Placental epithelial cell (primary cell): ENCODE results near the gene NRF1. TPM values are rescaled to one million over a fixed set of nuclear protein-coding genes. Genes with fewer than 3 reads are reported as not detected.

Source experiments
- small RNA-seq: library from RNA; depleted of rRNA; stranded (forward); fragments of <200 nt; gene quantifications from one replicate; pipeline ENCODE3, GENCODE V24; 2012
- total RNA-seq: library from RNA; depleted of rRNA; stranded (reverse); fragments of >200 nt; gene quantifications from 2 replicates; pipeline ENCODE4 v1.2.3, GENCODE V29; 2012

The NRF1 gene
- 11.8 and 13.7 TPM in 2 replicates for total RNA-seq

DNA sequence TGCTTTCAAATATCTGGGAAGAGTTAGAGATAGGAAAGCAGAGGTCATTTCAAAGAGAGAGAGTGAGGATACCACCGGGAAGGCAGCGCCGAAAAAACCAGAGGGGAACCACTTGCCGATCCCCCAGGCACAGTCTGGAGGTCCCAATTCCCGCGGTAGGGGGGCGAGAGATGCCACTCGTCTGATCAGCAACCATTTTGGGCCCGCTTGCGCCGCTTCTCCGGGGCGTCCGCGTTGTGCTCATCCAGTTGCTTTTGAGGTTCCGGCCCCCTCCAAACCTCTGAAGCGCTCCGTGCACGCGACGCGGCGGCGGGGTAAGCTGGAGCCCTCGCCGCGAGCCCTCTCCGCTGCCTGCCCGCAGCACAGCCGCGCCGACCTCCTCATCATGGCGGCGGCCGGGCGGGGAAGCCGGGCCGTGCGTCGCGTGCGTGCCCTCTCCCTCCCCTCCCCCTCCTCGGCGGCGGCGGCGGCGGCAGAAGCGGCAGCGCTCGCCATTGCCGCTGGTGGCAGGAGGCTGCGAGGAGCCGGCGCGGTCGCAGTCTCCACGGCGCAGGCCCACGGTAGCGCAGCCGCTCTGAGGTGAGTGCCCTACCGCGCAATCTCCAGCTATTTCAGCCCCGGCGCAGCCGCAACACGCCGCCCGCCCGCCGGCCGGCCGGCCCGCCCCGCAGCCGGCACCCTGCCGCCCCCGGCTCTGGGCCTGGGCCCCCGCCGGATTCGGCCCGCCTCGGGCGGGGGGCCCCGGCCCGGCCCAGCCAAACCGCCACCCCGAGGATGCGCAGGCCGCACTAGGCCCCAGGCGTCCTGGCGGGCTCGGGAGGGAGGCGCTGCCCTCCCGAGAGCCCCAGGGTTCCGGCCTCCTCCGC is at the start of gene NRF1:
TSS of gene NRF1 (plus strand) at position 475 of the 866 bp plus-strand sequence. CDS start 45,632 bp downstream, outside the sequence.

Small RNA genes within 50 kb of the gene (small RNA-seq; reads per million reads assigned to genes)
- gene MIR182: 1,871 reads per million, percentile 100 among the genes with 10 or more reads in this experiment
- gene MIR183: 1,474 reads per million, percentile 100 among the genes with 10 or more reads in this experiment
- gene MIR96: 1.3 reads per million, percentile 65 among the genes with 10 or more reads in this experiment

Other genes with a start within 250 kb of the NRF1 start
- 1.3 and 1.6 TPM in 2 replicates for gene STRIP2, start 177.3 kb upstream of the NRF1 start, total RNA-seq
- not detected in 2 replicates for gene SMKR1, start 109.2 kb upstream of the NRF1 start, total RNA-seq